Liver (tissue), 9 donors: ENCODE results near the gene OR2M4. TPM values are rescaled to one million over a fixed set of nuclear protein-coding genes. Genes with fewer than 3 reads are reported as not detected.

Experiments
- DNase-seq: peaks from one replicate; pipeline ENCODE4 v3.0.0-alpha.2; 2017; ENCODE audit warnings: low spot score
- H3K27ac ChIP-seq, 2 donors: one replicate each; pipeline ENCODE4 v1.7.0; 2013; ENCODE audit warnings: inconsistent platforms in 2 of 2, low read length in 2 of 2, control low read depth in 1 of 2, low read depth in 1 of 2, mild to moderate bottlenecking in 1 of 2
- H3K27me3 ChIP-seq, 4 donors: one replicate each; pipeline versions ENCODE4 v1.6.1 to v1.7.0; 2013; ENCODE audit warnings: low read length in 3 of 4, inconsistent platforms in 1 of 4, mild to moderate bottlenecking in 1 of 4, moderate library complexity in 1 of 4; ENCODE audit not compliant: control insufficient read depth in 4 of 4, insufficient read depth in 4 of 4
- H3K36me3 ChIP-seq, 4 donors: one replicate each; pipeline versions ENCODE4 v1.6.1 to v1.7.0; 2013; ENCODE audit warnings: low read length in 3 of 4, mild to moderate bottlenecking in 3 of 4, low read depth in 1 of 4, moderate library complexity in 1 of 4; ENCODE audit not compliant: control insufficient read depth in 4 of 4, insufficient read depth in 3 of 4
- H3K4me1 ChIP-seq, 4 donors: one replicate each; pipeline versions ENCODE4 v1.6.1 to v1.7.0; 2013; ENCODE audit warnings: low read length in 3 of 4, mild to moderate bottlenecking in 3 of 4, moderate library complexity in 1 of 4; ENCODE audit not compliant: control insufficient read depth in 4 of 4, insufficient read depth in 4 of 4
- H3K4me3 ChIP-seq, 3 donors: one replicate each; pipeline versions ENCODE4 v1.6.1 to v1.7.0; 2013; ENCODE audit warnings: low read length in 3 of 3, control low read depth in 1 of 3, low read depth in 1 of 3, mild to moderate bottlenecking in 1 of 3
- H3K9ac ChIP-seq, 2 donors: one replicate each; pipeline ENCODE4 v1.7.0; 2013; ENCODE audit warnings: low read length in 2 of 2, mild to moderate bottlenecking in 2 of 2, moderate library complexity in 2 of 2, control low read depth in 1 of 2, low read depth in 1 of 2
- H3K9me3 ChIP-seq, 4 donors: one replicate each; pipeline versions ENCODE4 v1.6.1 to v1.7.0; 2013; ENCODE audit warnings: low read length in 3 of 4; ENCODE audit not compliant: control insufficient read depth in 4 of 4
- EGR1 ChIP-seq, 2 donors: IDR thresholded peaks; 2 replicates each; pipeline ENCODE4 v1.6.1; 2016 to 2018; ENCODE audit warnings: antibody characterized with exemption in 2 of 2, low read depth in 2 of 2
- FOXA1 ChIP-seq: IDR thresholded peaks from 2 replicates; pipeline ENCODE4 v1.6.1; 2016; ENCODE audit warnings: antibody characterized with exemption
- FOXA2 ChIP-seq: IDR thresholded peaks from 2 replicates; pipeline ENCODE4 v1.6.1; 2016; ENCODE audit warnings: antibody characterized with exemption
- GABPA ChIP-seq, 2 donors: IDR thresholded peaks in 1 of 2; conservative IDR thresholded peaks in 1 of 2; 2 replicates each; pipeline ENCODE4 v1.6.1; 2016; ENCODE audit warnings: antibody characterized with exemption in 2 of 2, mild to moderate bottlenecking in 1 of 2, moderate library complexity in 1 of 2
- HNF4G ChIP-seq: IDR thresholded peaks from 2 replicates; pipeline ENCODE4 v1.6.1; 2016; ENCODE audit warnings: antibody characterized with exemption
- NR2F2 ChIP-seq: IDR thresholded peaks from 2 replicates; pipeline ENCODE4 v1.6.1; 2016; ENCODE audit warnings: antibody characterized with exemption
- RAD21 ChIP-seq, 2 donors: IDR thresholded peaks; 2 replicates each; pipeline ENCODE4 v1.6.1; 2016; ENCODE audit warnings: antibody characterized with exemption in 2 of 2, mild to moderate bottlenecking in 2 of 2
- TAF1 ChIP-seq: conservative IDR thresholded peaks from 2 replicates; pipeline ENCODE4 v1.6.1; 2016; ENCODE audit warnings: antibody characterized with exemption, mild to moderate bottlenecking
- YY1 ChIP-seq: IDR thresholded peaks from 2 replicates; pipeline ENCODE4 v1.6.1; 2016; ENCODE audit warnings: antibody characterized with exemption, mild to moderate bottlenecking
- WGBS: extraction: QIAGEN DNeasy Blood & Tissue Kit; methylation state at CpG from one replicate; pipeline ENCODE4 v1.1.7; 2013; 5-methylcytosine and 5-hydroxymethylcytosine counted together
- polyA plus RNA-seq, 2 donors: library from polyadenylated mRNA; stranded (reverse) in 1 of 2; unstranded in 1 of 2; fragments of 200-250 nt in 1 of 2; fragments of >200 nt in 1 of 2; fragmentation: Nextera tagmentation in 1 of 2; extraction: Ambion mirVana in 1 of 2; gene quantifications; one replicate each; pipeline versions ENCODE4 v1.2.1 to v1.2.3, GENCODE V29; 2013 to 2015
- total RNA-seq, 2 donors: library from RNA; depleted of rRNA; stranded (reverse); fragments of >200 nt; gene quantifications; one replicate each; pipeline ENCODE4 v1.2.3, GENCODE V29; 2014
- TF ChIP-seq, protein P1 (sequence below): fragments of 150-350 bp; IDR thresholded peaks from 2 replicates; pipeline ENCODE4 v1.5.1; 2017; ENCODE audit warnings: improper control_type of control experiment, low read depth, low read length; ENCODE audit not compliant: missing input control
- TF ChIP-seq, protein P2 (sequence below): IDR thresholded peaks from 2 replicates; pipeline ENCODE4 v1.6.1; 2016; ENCODE audit warnings: antibody characterized with exemption
- TF ChIP-seq, protein P3 (sequence below): IDR thresholded peaks from 2 replicates; pipeline ENCODE4 v1.6.1; 2016; ENCODE audit warnings: antibody characterized with exemption
- TF ChIP-seq, protein P4 (sequence below): IDR thresholded peaks from 2 replicates; pipeline ENCODE4 v1.6.1; 2016; ENCODE audit warnings: antibody characterized with exemption
- TF ChIP-seq, protein P5 (sequence below): IDR thresholded peaks from 2 replicates; pipeline ENCODE4 v1.6.1; 2016; ENCODE audit warnings: antibody characterized with exemption, mild to moderate bottlenecking
- donor health status: healthy.
- donor health status: healthy.
- donor health status: healthy.
- donor health status: healthy.
- donor health status: healthy.

OR2M4 gene
- total and polyA plus RNA-seq, 4 donors: not detected

DNA sequence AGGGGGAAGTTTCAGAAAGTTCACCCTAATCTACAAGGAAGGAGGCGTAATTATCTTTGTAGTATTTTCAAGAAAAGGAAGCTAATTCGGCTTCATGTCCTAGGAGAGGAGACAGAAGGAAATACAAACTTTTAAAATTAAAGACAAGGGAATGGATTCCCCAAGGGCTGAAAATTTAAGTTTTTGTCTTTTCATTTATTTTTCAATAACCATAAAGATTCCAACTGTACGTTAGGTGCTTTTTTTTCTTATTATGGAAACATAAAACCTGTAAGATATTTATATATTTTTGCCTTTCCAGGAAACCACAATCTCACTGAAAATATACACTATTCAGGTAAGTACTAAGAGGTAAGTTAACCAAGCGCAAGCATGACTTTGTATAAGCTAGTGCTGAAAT is 34.3 kb upstream of the OR2M4 start, which contains the start of gene OR2M3 (continued):
- TF ChIP-seq, protein P1, sequence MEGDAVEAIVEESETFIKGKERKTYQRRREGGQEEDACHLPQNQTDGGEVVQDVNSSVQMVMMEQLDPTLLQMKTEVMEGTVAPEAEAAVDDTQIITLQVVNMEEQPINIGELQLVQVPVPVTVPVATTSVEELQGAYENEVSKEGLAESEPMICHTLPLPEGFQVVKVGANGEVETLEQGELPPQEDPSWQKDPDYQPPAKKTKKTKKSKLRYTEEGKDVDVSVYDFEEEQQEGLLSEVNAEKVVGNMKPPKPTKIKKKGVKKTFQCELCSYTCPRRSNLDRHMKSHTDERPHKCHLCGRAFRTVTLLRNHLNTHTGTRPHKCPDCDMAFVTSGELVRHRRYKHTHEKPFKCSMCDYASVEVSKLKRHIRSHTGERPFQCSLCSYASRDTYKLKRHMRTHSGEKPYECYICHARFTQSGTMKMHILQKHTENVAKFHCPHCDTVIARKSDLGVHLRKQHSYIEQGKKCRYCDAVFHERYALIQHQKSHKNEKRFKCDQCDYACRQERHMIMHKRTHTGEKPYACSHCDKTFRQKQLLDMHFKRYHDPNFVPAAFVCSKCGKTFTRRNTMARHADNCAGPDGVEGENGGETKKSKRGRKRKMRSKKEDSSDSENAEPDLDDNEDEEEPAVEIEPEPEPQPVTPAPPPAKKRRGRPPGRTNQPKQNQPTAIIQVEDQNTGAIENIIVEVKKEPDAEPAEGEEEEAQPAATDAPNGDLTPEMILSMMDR: no peak
- TF ChIP-seq, protein P2, sequence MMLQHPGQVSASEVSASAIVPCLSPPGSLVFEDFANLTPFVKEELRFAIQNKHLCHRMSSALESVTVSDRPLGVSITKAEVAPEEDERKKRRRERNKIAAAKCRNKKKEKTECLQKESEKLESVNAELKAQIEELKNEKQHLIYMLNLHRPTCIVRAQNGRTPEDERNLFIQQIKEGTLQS: no peak
- TF ChIP-seq, protein P3, sequence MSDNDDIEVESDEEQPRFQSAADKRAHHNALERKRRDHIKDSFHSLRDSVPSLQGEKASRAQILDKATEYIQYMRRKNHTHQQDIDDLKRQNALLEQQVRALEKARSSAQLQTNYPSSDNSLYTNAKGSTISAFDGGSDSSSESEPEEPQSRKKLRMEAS: no peak
- no peak for TF ChIP-seq TAF1

DNA sequence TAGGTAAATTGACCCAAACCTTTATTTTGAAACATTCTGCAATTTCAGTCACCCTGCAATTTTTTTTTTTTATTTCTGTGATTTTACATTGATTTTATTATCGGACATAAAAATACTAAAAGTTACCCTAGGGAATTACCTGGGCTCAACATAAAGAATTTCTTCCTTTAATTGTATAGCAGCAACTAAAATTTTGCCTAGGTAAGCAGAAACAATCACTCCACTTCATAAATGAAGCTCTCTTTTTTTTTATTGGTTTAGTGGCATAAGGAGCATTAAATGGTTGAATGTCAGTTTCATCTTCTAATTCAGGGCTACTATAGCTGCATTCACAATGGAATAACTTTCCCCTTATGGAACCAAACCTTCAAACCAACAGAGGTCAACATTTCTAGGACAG is 15.3 kb upstream of the OR2M4 start:
- peaks cover 0 to 3% (median 0%) of the 10 kb centered on the region in 4 donors for H3K9me3 ChIP-seq
- no peak overlapping the region for H3K4me3 ChIP-seq
- no peaks in the 10 kb centered on the region for H3K36me3 ChIP-seq
- 91% methylated on average over 1 of the region's 1 CpG for WGBS
- no peak overlapping the region for H3K27ac ChIP-seq
- no peaks in the 10 kb centered on the region for H3K27me3 ChIP-seq
- H3K4me1 ChIP-seq: no peaks in the 10 kb centered on the region
- no peak overlapping the region for H3K9ac ChIP-seq
- TF ChIP-seq, protein P1: no peak
- TF ChIP-seq, protein P4, sequence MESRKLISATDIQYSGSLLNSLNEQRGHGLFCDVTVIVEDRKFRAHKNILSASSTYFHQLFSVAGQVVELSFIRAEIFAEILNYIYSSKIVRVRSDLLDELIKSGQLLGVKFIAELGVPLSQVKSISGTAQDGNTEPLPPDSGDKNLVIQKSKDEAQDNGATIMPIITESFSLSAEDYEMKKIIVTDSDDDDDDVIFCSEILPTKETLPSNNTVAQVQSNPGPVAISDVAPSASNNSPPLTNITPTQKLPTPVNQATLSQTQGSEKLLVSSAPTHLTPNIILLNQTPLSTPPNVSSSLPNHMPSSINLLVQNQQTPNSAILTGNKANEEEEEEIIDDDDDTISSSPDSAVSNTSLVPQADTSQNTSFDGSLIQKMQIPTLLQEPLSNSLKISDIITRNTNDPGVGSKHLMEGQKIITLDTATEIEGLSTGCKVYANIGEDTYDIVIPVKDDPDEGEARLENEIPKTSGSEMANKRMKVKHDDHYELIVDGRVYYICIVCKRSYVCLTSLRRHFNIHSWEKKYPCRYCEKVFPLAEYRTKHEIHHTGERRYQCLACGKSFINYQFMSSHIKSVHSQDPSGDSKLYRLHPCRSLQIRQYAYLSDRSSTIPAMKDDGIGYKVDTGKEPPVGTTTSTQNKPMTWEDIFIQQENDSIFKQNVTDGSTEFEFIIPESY: no peak
- no peak for TF ChIP-seq FOXA1
- no peak for TF ChIP-seq YY1
- TF ChIP-seq RAD21 (IDR thresholded peaks at IDR 0.05): no peak
- TF ChIP-seq, protein P5, sequence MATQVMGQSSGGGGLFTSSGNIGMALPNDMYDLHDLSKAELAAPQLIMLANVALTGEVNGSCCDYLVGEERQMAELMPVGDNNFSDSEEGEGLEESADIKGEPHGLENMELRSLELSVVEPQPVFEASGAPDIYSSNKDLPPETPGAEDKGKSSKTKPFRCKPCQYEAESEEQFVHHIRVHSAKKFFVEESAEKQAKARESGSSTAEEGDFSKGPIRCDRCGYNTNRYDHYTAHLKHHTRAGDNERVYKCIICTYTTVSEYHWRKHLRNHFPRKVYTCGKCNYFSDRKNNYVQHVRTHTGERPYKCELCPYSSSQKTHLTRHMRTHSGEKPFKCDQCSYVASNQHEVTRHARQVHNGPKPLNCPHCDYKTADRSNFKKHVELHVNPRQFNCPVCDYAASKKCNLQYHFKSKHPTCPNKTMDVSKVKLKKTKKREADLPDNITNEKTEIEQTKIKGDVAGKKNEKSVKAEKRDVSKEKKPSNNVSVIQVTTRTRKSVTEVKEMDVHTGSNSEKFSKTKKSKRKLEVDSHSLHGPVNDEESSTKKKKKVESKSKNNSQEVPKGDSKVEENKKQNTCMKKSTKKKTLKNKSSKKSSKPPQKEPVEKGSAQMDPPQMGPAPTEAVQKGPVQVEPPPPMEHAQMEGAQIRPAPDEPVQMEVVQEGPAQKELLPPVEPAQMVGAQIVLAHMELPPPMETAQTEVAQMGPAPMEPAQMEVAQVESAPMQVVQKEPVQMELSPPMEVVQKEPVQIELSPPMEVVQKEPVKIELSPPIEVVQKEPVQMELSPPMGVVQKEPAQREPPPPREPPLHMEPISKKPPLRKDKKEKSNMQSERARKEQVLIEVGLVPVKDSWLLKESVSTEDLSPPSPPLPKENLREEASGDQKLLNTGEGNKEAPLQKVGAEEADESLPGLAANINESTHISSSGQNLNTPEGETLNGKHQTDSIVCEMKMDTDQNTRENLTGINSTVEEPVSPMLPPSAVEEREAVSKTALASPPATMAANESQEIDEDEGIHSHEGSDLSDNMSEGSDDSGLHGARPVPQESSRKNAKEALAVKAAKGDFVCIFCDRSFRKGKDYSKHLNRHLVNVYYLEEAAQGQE: no peak
- TF ChIP-seq FOXA2: no peak
- TF ChIP-seq, protein P3: no peak
- no peak for TF ChIP-seq HNF4G
- TF ChIP-seq GABPA (IDR thresholded peaks at IDR 0.05 in 1 of 2, conservative IDR thresholded peaks at IDR 0.05 in 1 of 2): no peak
- no peak for TF ChIP-seq NR2F2
- no peak for TF ChIP-seq EGR1 (IDR thresholded peaks at IDR 0.05; ENCODE audit: low read depth in 2 of 2)
- no peak for DNase-seq
